HL-60 (cell line): ENCODE measurements around the gene DVL3.

Source experiments
- CTCF ChIP-seq: IDR thresholded peaks from one replicate; pipeline ENCODE4 v1.5.1; 2011; ENCODE audit warnings: low read length, control low read depth, inconsistent platforms; ENCODE audit not compliant: insufficient read depth
- GABPA ChIP-seq: IDR thresholded peaks from 2 replicates; pipeline ENCODE4 v1.6.1; 2012; ENCODE audit warnings: low read depth

DNA sequence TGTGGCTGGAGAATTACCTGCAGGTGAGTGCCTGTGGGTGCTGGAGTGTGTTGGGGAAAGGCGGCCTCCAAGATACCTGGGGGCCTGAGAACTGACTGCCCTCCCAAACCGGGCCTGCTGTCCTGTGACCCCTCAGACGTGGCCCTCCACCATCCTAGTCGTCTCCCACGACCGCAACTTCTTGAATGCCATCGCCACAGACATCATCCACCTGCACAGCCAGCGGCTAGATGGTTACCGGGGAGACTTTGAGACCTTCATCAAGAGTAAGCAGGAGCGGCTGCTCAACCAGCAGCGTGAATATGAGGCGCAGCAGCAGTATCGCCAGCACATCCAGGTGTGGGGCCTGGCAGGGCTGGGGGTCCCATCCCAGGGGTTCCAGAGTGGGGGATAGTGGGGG lies 34.2 kb downstream of the DVL3 start:
- TF ChIP-seq CTCF = no peak
- no peak for TF ChIP-seq GABPA
